Measurements from ENCODE around the gene GSN. TPM values are rescaled to one million over a fixed set of nuclear protein-coding genes. Genes with fewer than 3 reads are reported as not detected.

Gene GSN
- total RNA-seq, 2 donors from 2014 or later, result 390 to 690 TPM

- Histone ChIP-seq H3K27me3 (replicated peaks; ENCODE audit: insufficient read depth) (no peaks in the 10 kb centered on the region), H3K27ac (peak overlapping the region; percentile 40 to 76), H3K4me1 (replicated peaks) (peaks cover 3% of the 10 kb centered on the region), H3K4me3 (no peak overlapping the region), H3K36me3 (no peaks in the 10 kb centered on the region), H3K9me3 (no peaks in the 10 kb centered on the region)
- intact Hi-C loops (cut with DNase I), result no loop called here
- DNase-seq (ENCODE audit: low spot score), result no peak
- TF ChIP-seq POLR2AphosphoS5 (IDR thresholded peaks at IDR 0.05), result no peak
- TF ChIP-seq POLR2A (IDR thresholded peaks at IDR 0.05), result no peak
- no peak for TF ChIP-seq CTCF (IDR thresholded peaks at IDR 0.05)
- WGBS, result 79% methylated on average over 6 of the region's 6 CpGs
Measured at GRCh38 chr9:121272401-121272948, 4.5 kb downstream of the GSN start.

GRCh38 chr9:121273064-121273775, 5.3 kb downstream of the GSN start:
- Histone ChIP-seq H3K27ac (peak overlapping the region; percentile 10 to 76), H3K4me1 (replicated peaks) (peaks cover 3% of the 10 kb centered on the region), H3K4me3 (no peak overlapping the region), H3K36me3 (no peaks in the 10 kb centered on the region), H3K27me3 (replicated peaks; ENCODE audit: insufficient read depth) (no peaks in the 10 kb centered on the region), H3K9me3 (no peaks in the 10 kb centered on the region)
- no peak for DNase-seq (ENCODE audit: low spot score)
- intact Hi-C loops (cut with DNase I), result no loop called here
- WGBS, result 55% methylated on average over 4 of the region's 4 CpGs
- TF ChIP-seq POLR2AphosphoS5 (IDR thresholded peaks at IDR 0.05), result no peak
- TF ChIP-seq POLR2A (IDR thresholded peaks at IDR 0.05), result no peak
- no peak for TF ChIP-seq CTCF (IDR thresholded peaks at IDR 0.05)

- peak overlapping the region in 1 of 2 donors; percentile 9 for H3K27ac ChIP-seq
- H3K9me3 ChIP-seq, result no peaks in the 10 kb centered on the region
- intact Hi-C loops (cut with DNase I), result loop anchor here (5.0 kb wide), 2 partner anchors 42 to 97 kb away; partner anchors contain the start of gene STOM
- H3K4me3 ChIP-seq, result no peak overlapping the region
- no peaks in the 10 kb centered on the region for H3K27me3 ChIP-seq (replicated peaks; ENCODE audit: insufficient read depth)
- peaks cover 1% of the 10 kb centered on the region for H3K4me1 ChIP-seq (replicated peaks)
- WGBS, result 55% methylated on average over 4 of the region's 4 CpGs
- H3K36me3 ChIP-seq, result no peaks in the 10 kb centered on the region
- no peak for DNase-seq (ENCODE audit: low spot score)
- TF ChIP-seq POLR2AphosphoS5 (IDR thresholded peaks at IDR 0.05), result no peak
- no peak for TF ChIP-seq CTCF (IDR thresholded peaks at IDR 0.05)
- TF ChIP-seq POLR2A (IDR thresholded peaks at IDR 0.05), result no peak
Measured at GRCh38 chr9:121274851-121275250, 6.9 kb downstream of the GSN start.

- no peaks in the 10 kb centered on the region for H3K27me3 ChIP-seq (replicated peaks; ENCODE audit: insufficient read depth)
Measured at GRCh38 chr9:121275781-121276658, 8.1 kb downstream of the GSN start.

More at GRCh38 chr9:121275781-121276658, 8.1 kb downstream of the GSN start:
- DNase-seq (ENCODE audit: low spot score), result no peak
- H3K9me3 ChIP-seq, result no peaks in the 10 kb centered on the region
- H3K27ac ChIP-seq, result no peak overlapping the region
- no peaks in the 10 kb centered on the region for H3K36me3 ChIP-seq
- 77% methylated on average over 8 of the region's 8 CpGs for WGBS
- H3K4me1 ChIP-seq (replicated peaks), result no peaks in the 10 kb centered on the region
- no peak for TF ChIP-seq POLR2AphosphoS5 (IDR thresholded peaks at IDR 0.05)
- TF ChIP-seq POLR2A (IDR thresholded peaks at IDR 0.05), result no peak
- no peak for TF ChIP-seq CTCF (IDR thresholded peaks at IDR 0.05)
- H3K4me3 ChIP-seq, result no peak overlapping the region
- intact Hi-C loops (cut with DNase I), result loop anchor here (5.0 kb wide), 2 partner anchors 41 to 96 kb away; partner anchors contain the start of gene STOM
